K562 (cell line): ENCODE measurements around the gene RNF114. TPM values are rescaled to one million over a fixed set of nuclear protein-coding genes. Genes with fewer than 3 reads are reported as not detected.

Experiments
- ATF1 ChIP-seq, 2 experiments: fragments of 450-650 bp in 1 of 2; IDR thresholded peaks; 2 replicates each; pipeline ENCODE4 v1.6.1; 2016; ENCODE audit warnings: missing compliant biosample characterization in 1 of 2, missing genetic modification characterization in 1 of 2
- BDP1 ChIP-seq: IDR thresholded peaks from 3 replicates; pipeline ENCODE4 v1.6.1; 2011; ENCODE audit not compliant: insufficient read length, insufficient read depth
- CTCFL ChIP-seq: IDR thresholded peaks from 2 replicates; pipeline ENCODE4 v1.6.1; 2011; ENCODE audit warnings: borderline replicate concordance, low read depth, mild to moderate bottlenecking, moderate library complexity, low read length; ENCODE audit not compliant: insufficient read depth, poor library complexity, severe bottlenecking
- CXXC5 ChIP-seq: fragments of 250-450 bp; sonication (Bioruptor Pico); IDR thresholded peaks from 2 replicates; pipeline ENCODE4 v1.8.0; 2022; ENCODE audit warnings: inconsistent platforms, mild to moderate bottlenecking, moderate library complexity
- DNMT1 ChIP-seq: fragments of 450-650 bp; IDR thresholded peaks from 2 replicates; pipeline ENCODE4 v1.6.1; 2016; ENCODE audit warnings: antibody characterized with exemption, mild to moderate bottlenecking
- MGA ChIP-seq: fragments of 450-650 bp; IDR thresholded peaks from 2 replicates; pipeline ENCODE4 v1.6.1; 2016; ENCODE audit warnings: mild to moderate bottlenecking, moderate library complexity
- MXI1 ChIP-seq: IDR thresholded peaks from 2 replicates; pipeline ENCODE4 v1.6.1; 2011; ENCODE audit warnings: low read depth, mild to moderate bottlenecking, improper control_type of control experiment, low read length
- NONO ChIP-seq, 2 experiments: fragments of 200-400 bp in 1 of 2; fragments of 450-650 bp in 1 of 2; formaldehyde crosslinking in 1 of 2; IDR thresholded peaks; 2 replicates each; pipeline ENCODE4 v1.6.1; 2017; ENCODE audit warnings: low read depth in 2 of 2, mild to moderate bottlenecking in 2 of 2, moderate library complexity in 2 of 2, low read length in 1 of 2
- POLR3A ChIP-seq: IDR thresholded peaks from 2 replicates; pipeline ENCODE4 v1.6.1; 2011; ENCODE audit warnings: borderline replicate concordance, mild to moderate bottlenecking, moderate library complexity; ENCODE audit not compliant: insufficient read length, insufficient read depth; ENCODE audit errors: extremely low read depth
- SRSF9 ChIP-seq: fragments of 200-400 bp; formaldehyde crosslinking; IDR thresholded peaks from 2 replicates; pipeline ENCODE4 v1.6.1; 2017; ENCODE audit warnings: low read depth, low read length, borderline replicate concordance
- ZBTB2 ChIP-seq: fragments of 450-650 bp; IDR thresholded peaks from 2 replicates; pipeline ENCODE4 v1.6.1; 2016; ENCODE audit warnings: antibody characterized with exemption
- polyA plus RNA-seq, 8 experiments: library from polyadenylated mRNA; depleted of rRNA in 4 of 8; stranded (reverse) in 5 of 8; unstranded in 3 of 8; fragments of >200 nt; fragmentation: Nextera tagmentation in 2 of 8; fragmentation: Illumina TruSeq in 1 of 8; extraction: Ambion mirVana in 2 of 8; extraction: Trizol in 1 of 8; gene quantifications; 2 replicates each; pipeline versions ENCODE4 v1.2.1 to v1.2.3, GENCODE V29; 2011 to 2014; ENCODE audit warnings: inconsistent platforms in 1 of 8, missing spikeins in 1 of 8
- total RNA-seq, 7 experiments: library from RNA; depleted of rRNA in 6 of 7; stranded (reverse); fragments of >200 nt in 6 of 7; fragmentation: Illumina TruSeq in 2 of 7; extraction: Trizol in 2 of 7; gene quantifications; 2 replicates each; pipeline versions ENCODE4 v1.2.1 to v1.2.3, GENCODE V29; 2011 to 2021; ENCODE audit warnings: low replicate concordance in 1 of 7

Gene RNF114
- total and polyA plus RNA-seq, 9 of the 15 experiments (the other 6 are each of a cell fraction or from before 2014, with no cell fraction given): 38.6 to 111 (median 62.6) TPM

GRCh38 chr20:49982346-49983122, 46.3 kb downstream of the RNF114 start, which contains the start of gene SNAI1 (continued):
- no peak for TF ChIP-seq MXI1
- TF ChIP-seq DNMT1: no peak
- TF ChIP-seq SRSF9: no peak
- TF ChIP-seq CXXC5 (CRISPR knock-in tag): peak; percentile 94
- TF ChIP-seq NONO (IDR thresholded peaks at IDR 0.05; ENCODE audit: low read depth in 2 of 2, low read length in 1 of 2): peak; percentile 89 to 92
- peak; percentile 97 for TF ChIP-seq CTCFL
- peak; percentile 99 for TF ChIP-seq MGA
- no peak for TF ChIP-seq BDP1
- no peak for TF ChIP-seq ATF1 (CRISPR knock-in tag; IDR thresholded peaks at IDR 0.05)
- peak; percentile 76 for TF ChIP-seq ATF1 (tag; IDR thresholded peaks at IDR 0.05)
- TF ChIP-seq ZBTB2: peak; percentile 76; the same call in 1 of the 2 replicates
- no peak for TF ChIP-seq POLR3A
